IMR-90 (cell line): Measurements from ENCODE around the gene TSSK3. TPM values are rescaled to one million over a fixed set of nuclear protein-coding genes. Genes with fewer than 3 reads are reported as not detected.

Source experiments
- ATAC-seq: fragments of 200-7000 bp; cut with Tn5 transposase; 2 replicates; pipeline ENCODE4 v1.9.1; 2020; ENCODE audit warnings: low read depth, mild to moderate bottlenecking, moderate library complexity
- BruUV-seq: library from RNA; stranded (reverse); fragments of 400-500 nt; replicated peaks from 2 replicates; lab custom pipeline; 2021; lab: Mats Ljungman, UMichigan
- CTCF ChIA-PET: fragments of 300-600 bp; formaldehyde crosslinking; extraction: SDS; loops from one replicate; lab custom pipeline; 2021; ENCODE audit warnings: antibody characterized with exemption; lab: Yijun Ruan, JAX
- POLR2A ChIA-PET: fragments of 300-600 bp; sonication (Branson Sonifier 250); formaldehyde crosslinking; loops from one replicate; lab custom pipeline; 2022; ENCODE audit warnings: antibody characterized with exemption; ENCODE audit not compliant: unreplicated experiment; lab: Charles Lee
- DNase-seq: peaks from one replicate; pipeline ENCODE4 v3.0.0; 2013
- H2AFZ ChIP-seq: replicated peaks from 2 replicates; pipeline ENCODE3; 2013; ENCODE audit warnings: low read length, mild to moderate bottlenecking; ENCODE audit not compliant: poor library complexity
- H2AK5ac ChIP-seq: 2 replicates; pipeline ENCODE4 v1.6.1; 2013; ENCODE audit warnings: low read depth, low read length, inconsistent platforms
- H2AK9ac ChIP-seq: replicated peaks from 2 replicates; pipeline ENCODE3; 2013; ENCODE audit warnings: mild to moderate bottlenecking, low read depth, low read length, moderate library complexity; ENCODE audit not compliant: poor library complexity
- H2BK120ac ChIP-seq: 2 replicates; pipeline ENCODE4 v1.6.1; 2013; ENCODE audit warnings: low read depth, low read length, inconsistent platforms
- H2BK15ac ChIP-seq: 3 replicates; pipeline ENCODE4 v1.6.1; 2013; ENCODE audit warnings: low read depth, low read length, inconsistent platforms
- H2BK20ac ChIP-seq: 2 replicates; pipeline ENCODE4 v1.6.1; 2013; ENCODE audit warnings: low read depth, mild to moderate bottlenecking, inconsistent platforms, low read length, moderate library complexity
- H2BK5ac ChIP-seq: 2 replicates; pipeline ENCODE4 v1.6.1; 2013; ENCODE audit warnings: mild to moderate bottlenecking, low read depth, low read length, inconsistent platforms; ENCODE audit not compliant: poor library complexity, severe bottlenecking
- H3K14ac ChIP-seq: replicated peaks from 2 replicates; pipeline ENCODE4 v1.6.1; 2013; ENCODE audit warnings: low read depth, low read length, inconsistent platforms
- H3K18ac ChIP-seq: 2 replicates; pipeline ENCODE4 v1.6.1; 2013; ENCODE audit warnings: low read depth, low read length, control low read depth
- H3K23ac ChIP-seq: 2 replicates; pipeline ENCODE4 v1.6.1; 2013; ENCODE audit warnings: low read depth, low read length, inconsistent platforms
- H3K27ac ChIP-seq: 2 replicates; pipeline ENCODE4 v1.5.1; 2013; ENCODE audit warnings: mild to moderate bottlenecking, control low read depth, low read length; ENCODE audit not compliant: insufficient read depth
- H3K27me3 ChIP-seq: 2 replicates; pipeline ENCODE4 v1.6.1; 2013; ENCODE audit warnings: low read length; ENCODE audit not compliant: control insufficient read depth, insufficient read depth
- H3K36me3 ChIP-seq: 2 replicates; pipeline ENCODE4 v1.6.1; 2013; ENCODE audit warnings: low read length, mixed read lengths; ENCODE audit not compliant: control insufficient read depth, insufficient read depth
- H3K4ac ChIP-seq: 2 replicates; pipeline ENCODE4 v1.6.1; 2013; ENCODE audit warnings: low read depth, low read length, inconsistent platforms
- H3K4me1 ChIP-seq: 2 replicates; pipeline ENCODE4 v1.6.1; 2013; ENCODE audit warnings: low read length, mixed read lengths; ENCODE audit not compliant: control insufficient read depth, insufficient read depth
- H3K4me2 ChIP-seq: 2 replicates; pipeline ENCODE4 v1.6.1; 2013; ENCODE audit warnings: low read depth, mild to moderate bottlenecking, control low read depth, low read length, moderate library complexity
- H3K4me3 ChIP-seq: 2 replicates; pipeline ENCODE4 v1.5.1; 2013; ENCODE audit warnings: low read depth, mild to moderate bottlenecking, control low read depth, low read length, moderate library complexity; ENCODE audit not compliant: insufficient read depth
- H3K56ac ChIP-seq: 2 replicates; pipeline ENCODE4 v1.6.1; 2013; ENCODE audit warnings: low read length, inconsistent platforms; ENCODE audit not compliant: insufficient read depth; ENCODE audit errors: extremely low read depth
- H3K79me1 ChIP-seq, 2 experiments: 2 replicates each; pipeline ENCODE4 v1.6.1; 2013; ENCODE audit warnings: low read length in 2 of 2, inconsistent platforms in 1 of 2, low read depth in 1 of 2
- H3K9ac ChIP-seq: 2 replicates; pipeline ENCODE4 v1.6.1; 2013; ENCODE audit warnings: low read depth, low read length, control low read depth
- H3K9me1 ChIP-seq: 2 replicates; pipeline ENCODE4 v1.6.1; 2013; ENCODE audit warnings: low read length, inconsistent platforms; ENCODE audit not compliant: insufficient read depth
- H3K9me3 ChIP-seq: 2 replicates; pipeline ENCODE4 v1.6.1; 2013; ENCODE audit warnings: low read length; ENCODE audit not compliant: control insufficient read depth, insufficient read depth
- H4K20me1 ChIP-seq: 2 replicates; pipeline ENCODE4 v1.6.1; 2013; ENCODE audit warnings: low read length, inconsistent platforms; ENCODE audit not compliant: insufficient read depth
- H4K5ac ChIP-seq: 2 replicates; pipeline ENCODE4 v1.6.1; 2013; ENCODE audit warnings: mild to moderate bottlenecking, low read depth, low read length, control low read depth
- H4K8ac ChIP-seq, 2 experiments: 2 replicates each; pipeline ENCODE4 v1.6.1; 2013; ENCODE audit warnings: low read depth in 2 of 2, low read length in 2 of 2, control low read depth in 1 of 2, inconsistent platforms in 1 of 2
- H4K91ac ChIP-seq: 2 replicates; pipeline ENCODE4 v1.6.1; 2013; ENCODE audit warnings: low read depth, low read length, inconsistent platforms; ENCODE audit not compliant: insufficient read depth
- BHLHE40 ChIP-seq: fragments of 150-350 bp; IDR thresholded peaks from 2 replicates; pipeline ENCODE4 v1.6.1; 2016; ENCODE audit warnings: mild to moderate bottlenecking, low read depth, low read length
- CEBPB ChIP-seq: IDR thresholded peaks from 2 replicates; pipeline ENCODE4 v1.6.1; 2012; ENCODE audit warnings: low read depth, low read length, improper control_type of control experiment
- FOS ChIP-seq: fragments of 150-350 bp; IDR thresholded peaks from 2 replicates; pipeline ENCODE4 v1.6.1; 2016; ENCODE audit warnings: low read depth, low read length
- MAZ ChIP-seq: IDR thresholded peaks from 2 replicates; pipeline ENCODE4 v1.6.1; 2012; ENCODE audit warnings: low read depth, mild to moderate bottlenecking, low read length, improper control_type of control experiment, moderate library complexity, borderline replicate concordance
- MXI1 ChIP-seq: IDR thresholded peaks from 2 replicates; pipeline ENCODE4 v1.6.1; 2012; ENCODE audit warnings: low read depth, mild to moderate bottlenecking, low read length, moderate library complexity, borderline replicate concordance
- POLR2A ChIP-seq: IDR thresholded peaks from 2 replicates; pipeline ENCODE4 v1.6.1; 2012; ENCODE audit warnings: mild to moderate bottlenecking, low read depth, low read length
- SMC3 ChIP-seq: fragments of 150-350 bp; IDR thresholded peaks from 2 replicates; pipeline ENCODE4 v1.6.1; 2016; ENCODE audit warnings: low read depth, mild to moderate bottlenecking, antibody characterized with exemption, low read length, moderate library complexity
- USF2 ChIP-seq: fragments of 150-350 bp; IDR thresholded peaks from 2 replicates; pipeline ENCODE4 v1.6.1; 2017; ENCODE audit warnings: mild to moderate bottlenecking, antibody characterized with exemption, low read length, low read depth
- WGBS, 2 experiments: methylation state at CpG; one replicate each; pipeline versions ENCODE4 v1.1.5 to v1.1.7; 2013; ENCODE audit warnings: missing lambda C conversion rate in 2 of 2; ENCODE audit not compliant: insufficient read length in 1 of 2; ENCODE audit errors: extremely low coverage in 2 of 2; 5-methylcytosine and 5-hydroxymethylcytosine counted together
- dilution Hi-C: fragments of 300-500 bp; cut with HindIII; formaldehyde crosslinking; loops from one replicate; pipeline ENCODE4 v1.14.3; 2018; ENCODE audit warnings: low sequenced_read_pairs; ENCODE audit not compliant: unreplicated experiment
- in situ Hi-C: fragments of 300-500 bp; cut with MboI; formaldehyde crosslinking; loops from 3 replicates; pipeline ENCODE4 v1.14.3; 2019; ENCODE audit warnings: low sequenced_read_pairs, inconsistent platforms, mixed read lengths
- intact Hi-C: fragments of 100-400 bp; cut with micrococcal nuclease; formaldehyde crosslinking; loops from 2 replicates; pipeline ENCODE4 v1.10.0; 2022
- polyA plus RNA-seq, 3 experiments: library from polyadenylated mRNA; depleted of rRNA; stranded (reverse); fragments of >200 nt; gene quantifications; 2 replicates each; pipeline ENCODE4 v1.2.3, GENCODE V29; 2012; ENCODE audit warnings: low replicate concordance in 1 of 3
- total RNA-seq: library from RNA; depleted of rRNA; stranded (reverse); fragments of >200 nt; gene quantifications from 2 replicates; pipeline ENCODE4 v1.2.3, GENCODE V29; 2012

TSSK3 gene
- total and polyA plus RNA-seq, 2 of the 4 experiments (the other 2 are of a cell fraction): 0.96 TPM; not detected in 1

DNA sequence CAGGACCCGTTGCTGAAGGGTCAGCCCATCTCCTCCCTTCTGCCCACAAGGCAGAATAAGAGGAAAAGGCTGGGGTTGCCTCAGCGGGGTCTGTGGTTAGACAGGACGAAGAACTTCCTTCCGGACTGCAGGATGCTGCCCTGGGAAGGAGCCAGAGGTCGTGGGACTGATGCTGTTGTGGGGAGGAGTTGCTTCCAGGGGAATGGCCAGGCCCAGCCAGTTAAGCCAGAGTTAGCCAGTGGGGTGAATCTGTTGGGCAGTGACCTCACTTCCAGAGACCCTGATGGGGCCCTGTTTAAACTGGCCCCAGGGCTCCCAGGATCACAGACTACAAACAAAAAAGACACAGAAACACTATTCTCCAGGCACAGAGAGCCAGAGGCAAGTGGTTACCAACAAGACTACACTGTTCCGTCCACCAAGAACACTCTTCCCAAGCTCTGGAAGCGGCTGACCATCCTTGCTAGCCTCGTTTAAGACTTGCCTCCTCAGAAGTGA is 13.1 kb upstream of the TSSK3 start:
- Histone ChIP-seq H3K27ac (peak overlapping the region; percentile 32; the same call in 1 of the 2 replicates), H2AK9ac (no peak overlapping the region), H3K18ac (0 out of 2 replicates have a peak overlapping the region, but pooled peaks have one; percentile 4), H2BK15ac (no peak overlapping the region; the same call in 2 of the 3 replicates), H2BK120ac (peak overlapping the region; percentile 59; the same call in 1 of the 2 replicates), H3K23ac (peak overlapping the region; percentile 75; the same call in 1 of the 2 replicates), H3K79me1 (peaks cover 8 to 30% of the 10 kb centered on the region in 2 experiments; a peak in 3 of 4 replicates), H3K36me3 (no peaks in the 10 kb centered on the region), H3K4me1 (peaks cover 27% of the 10 kb centered on the region), H4K5ac (peak overlapping the region; percentile 34; the same call in 1 of the 2 replicates), H3K9ac (no peak overlapping the region), H3K9me1 (peaks cover 11% of the 10 kb centered on the region), H4K8ac (peak overlapping the region; percentile 52 to 70; a peak in 2 of 4 replicates), H3K4me2 (no peak overlapping the region), H3K27me3 (no peaks in the 10 kb centered on the region), H3K56ac (peak overlapping the region; percentile 19; the same call in 1 of the 2 replicates), H2BK20ac (peak overlapping the region; percentile 55; the same call in 1 of the 2 replicates), H3K14ac (peak overlapping the region; percentile 83), H2AFZ (peak overlapping the region; percentile 77), H4K91ac (peak overlapping the region; percentile 52; the same call in 1 of the 2 replicates), H3K4me3 (no peak overlapping the region), H4K20me1 (no peaks in the 10 kb centered on the region), H3K9me3 (no peaks in the 10 kb centered on the region), H2AK5ac (peak overlapping the region; percentile 88), H3K4ac (peak overlapping the region; percentile 75), H2BK5ac (peak overlapping the region; percentile 14)
- ATAC-seq (no peak), DNase-seq (peak; percentile 81)
- CTCF ChIA-PET: no interaction called here
- POLR2A ChIA-PET: no interaction called here
- WGBS, 2 experiments: 47% methylated on average over 3 of the region's 8 CpGs; no CpG with 5 or more reads in 1 of the 2 experiments
- in situ Hi-C loops (no loop called here), intact Hi-C loops (no loop called here), dilution Hi-C loops (no loop called here)
- no peak for TF ChIP-seq BHLHE40
- no peak for TF ChIP-seq FOS
- TF ChIP-seq POLR2A: no peak
- TF ChIP-seq MAZ: no peak
- no peak for TF ChIP-seq CEBPB
- no peak for TF ChIP-seq SMC3
- no peak for TF ChIP-seq MXI1
- no peak for TF ChIP-seq USF2
- no TSS peak for BruUV-seq
